A549 (cell line): ENCODE results near the gene ADNP2.

ENCODE experiments used
- CBX8 ChIP-seq: fragments of 200-600 bp; sonication (generic); IDR thresholded peaks from 2 replicates; pipeline ENCODE4 v1.6.1; 2016
- NPAS2 ChIP-seq: fragments of 250-450 bp; sonication (Bioruptor Pico); IDR thresholded peaks from 2 replicates; pipeline ENCODE4 v1.8.0; 2022; ENCODE audit warnings: mild to moderate bottlenecking, moderate library complexity, borderline replicate concordance
- TFCP2L1 ChIP-seq: fragments of 250-450 bp; sonication (Bioruptor Pico); IDR thresholded peaks from 2 replicates; pipeline ENCODE4 v1.5.0; 2021; ENCODE audit warnings: mild to moderate bottlenecking
- TF ChIP-seq, protein P1 (sequence below): fragments of 450-650 bp; IDR thresholded peaks from 2 replicates; pipeline ENCODE4 v1.6.1; 2014; ENCODE audit warnings: antibody characterized with exemption
- TF ChIP-seq, protein P2 (sequence below): fragments of >200 bp; sonication (Bioruptor Twin); formaldehyde crosslinking; IDR thresholded peaks from 3 replicates; pipeline ENCODE4 v1.5.1; 2016
- TF ChIP-seq, protein P3 (sequence below): IDR thresholded peaks from 2 replicates; pipeline ENCODE4 v1.6.1; 2012
- TF ChIP-seq, protein P4 (sequence below): fragments of >200 bp; sonication (Bioruptor Twin); formaldehyde crosslinking; IDR thresholded peaks from 3 replicates; pipeline ENCODE4 v1.6.1; 2016

DNA sequence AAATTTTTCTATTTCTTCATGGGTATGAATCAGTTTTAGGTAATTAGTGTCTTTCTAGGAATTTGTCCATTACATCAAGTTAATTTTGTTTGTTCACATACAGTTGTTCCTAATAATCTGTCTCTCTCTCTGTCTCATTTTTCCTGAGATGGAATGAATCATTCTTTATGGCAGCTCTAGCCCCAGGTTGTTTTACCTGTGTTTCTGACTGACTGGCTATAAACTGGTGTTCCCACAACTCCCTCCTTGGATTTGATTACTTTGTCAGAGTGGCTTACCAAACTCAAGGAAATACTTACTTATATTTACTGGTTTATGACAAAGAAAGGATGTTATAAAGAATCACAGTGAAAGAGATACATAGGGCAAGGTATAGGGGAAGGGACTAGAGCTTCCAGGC lies 15.1 kb downstream of the ADNP2 start:
- TF ChIP-seq, protein P1, sequence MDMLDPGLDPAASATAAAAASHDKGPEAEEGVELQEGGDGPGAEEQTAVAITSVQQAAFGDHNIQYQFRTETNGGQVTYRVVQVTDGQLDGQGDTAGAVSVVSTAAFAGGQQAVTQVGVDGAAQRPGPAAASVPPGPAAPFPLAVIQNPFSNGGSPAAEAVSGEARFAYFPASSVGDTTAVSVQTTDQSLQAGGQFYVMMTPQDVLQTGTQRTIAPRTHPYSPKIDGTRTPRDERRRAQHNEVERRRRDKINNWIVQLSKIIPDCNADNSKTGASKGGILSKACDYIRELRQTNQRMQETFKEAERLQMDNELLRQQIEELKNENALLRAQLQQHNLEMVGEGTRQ = no peak
- TF ChIP-seq NPAS2 (CRISPR knock-in tag) (no peak), CBX8 (no peak), TFCP2L1 (CRISPR knock-in tag) (no peak)
- TF ChIP-seq, protein P2, sequence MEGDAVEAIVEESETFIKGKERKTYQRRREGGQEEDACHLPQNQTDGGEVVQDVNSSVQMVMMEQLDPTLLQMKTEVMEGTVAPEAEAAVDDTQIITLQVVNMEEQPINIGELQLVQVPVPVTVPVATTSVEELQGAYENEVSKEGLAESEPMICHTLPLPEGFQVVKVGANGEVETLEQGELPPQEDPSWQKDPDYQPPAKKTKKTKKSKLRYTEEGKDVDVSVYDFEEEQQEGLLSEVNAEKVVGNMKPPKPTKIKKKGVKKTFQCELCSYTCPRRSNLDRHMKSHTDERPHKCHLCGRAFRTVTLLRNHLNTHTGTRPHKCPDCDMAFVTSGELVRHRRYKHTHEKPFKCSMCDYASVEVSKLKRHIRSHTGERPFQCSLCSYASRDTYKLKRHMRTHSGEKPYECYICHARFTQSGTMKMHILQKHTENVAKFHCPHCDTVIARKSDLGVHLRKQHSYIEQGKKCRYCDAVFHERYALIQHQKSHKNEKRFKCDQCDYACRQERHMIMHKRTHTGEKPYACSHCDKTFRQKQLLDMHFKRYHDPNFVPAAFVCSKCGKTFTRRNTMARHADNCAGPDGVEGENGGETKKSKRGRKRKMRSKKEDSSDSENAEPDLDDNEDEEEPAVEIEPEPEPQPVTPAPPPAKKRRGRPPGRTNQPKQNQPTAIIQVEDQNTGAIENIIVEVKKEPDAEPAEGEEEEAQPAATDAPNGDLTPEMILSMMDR = no peak
- TF ChIP-seq, protein P3, sequence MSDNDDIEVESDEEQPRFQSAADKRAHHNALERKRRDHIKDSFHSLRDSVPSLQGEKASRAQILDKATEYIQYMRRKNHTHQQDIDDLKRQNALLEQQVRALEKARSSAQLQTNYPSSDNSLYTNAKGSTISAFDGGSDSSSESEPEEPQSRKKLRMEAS = no peak
- TF ChIP-seq, protein P4, sequence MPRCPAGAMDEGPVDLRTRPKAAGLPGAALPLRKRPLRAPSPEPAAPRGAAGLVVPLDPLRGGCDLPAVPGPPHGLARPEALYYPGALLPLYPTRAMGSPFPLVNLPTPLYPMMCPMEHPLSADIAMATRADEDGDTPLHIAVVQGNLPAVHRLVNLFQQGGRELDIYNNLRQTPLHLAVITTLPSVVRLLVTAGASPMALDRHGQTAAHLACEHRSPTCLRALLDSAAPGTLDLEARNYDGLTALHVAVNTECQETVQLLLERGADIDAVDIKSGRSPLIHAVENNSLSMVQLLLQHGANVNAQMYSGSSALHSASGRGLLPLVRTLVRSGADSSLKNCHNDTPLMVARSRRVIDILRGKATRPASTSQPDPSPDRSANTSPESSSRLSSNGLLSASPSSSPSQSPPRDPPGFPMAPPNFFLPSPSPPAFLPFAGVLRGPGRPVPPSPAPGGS = no peak
